H1 (cell line): Measurements from ENCODE around the gene LMTK2.

Source experiments
- CTCF ChIP-seq, 3 experiments: IDR thresholded peaks; 1 replicate in 2 of 3; 2 replicates in 1 of 3; pipeline versions ENCODE4 v1.5.1 to v1.6.1; 2011; ENCODE audit warnings: low read length in 3 of 3, mild to moderate bottlenecking in 3 of 3, inconsistent platforms in 2 of 3, low read depth in 1 of 3, moderate library complexity in 1 of 3; ENCODE audit not compliant: insufficient read depth in 1 of 3; ENCODE audit errors: control extremely low read depth in 1 of 3
- EP300 ChIP-seq, 2 experiments: IDR thresholded peaks; 1 replicate in 1 of 2; 2 replicates in 1 of 2; pipeline ENCODE4 v1.6.1; 2011 to 2012; ENCODE audit warnings: low read depth in 2 of 2, low read length in 2 of 2, mild to moderate bottlenecking in 2 of 2, borderline replicate concordance in 1 of 2, inconsistent platforms in 1 of 2, moderate library complexity in 1 of 2
- POLR2A ChIP-seq, 2 experiments: IDR thresholded peaks; 1 replicate in 1 of 2; 2 replicates in 1 of 2; pipeline ENCODE4 v1.6.1; 2011; ENCODE audit warnings: low read depth in 2 of 2, low read length in 2 of 2, mild to moderate bottlenecking in 2 of 2; ENCODE audit errors: control extremely low read depth in 1 of 2
- RAD21 ChIP-seq, 2 experiments: IDR thresholded peaks in 1 of 2; conservative IDR thresholded peaks in 1 of 2; 2 replicates each; pipeline ENCODE4 v1.6.1; 2011; ENCODE audit warnings: low read depth in 2 of 2, low read length in 2 of 2, improper control_type of control experiment in 1 of 2, inconsistent platforms in 1 of 2, mild to moderate bottlenecking in 1 of 2, moderate library complexity in 1 of 2

- TF ChIP-seq RAD21 (IDR thresholded peaks at IDR 0.05 in 1 of 2, conservative IDR thresholded peaks at IDR 0.05 in 1 of 2; ENCODE audit: low read depth in 2 of 2, low read length in 2 of 2) (no peak), CTCF (IDR thresholded peaks at IDR 0.05; ENCODE audit: control extremely low read depth in 1 of 3, insufficient read depth in 1 of 3, low read depth in 1 of 3, low read length in 3 of 3) (no peak), EP300 (IDR thresholded peaks at IDR 0.05; ENCODE audit: borderline replicate concordance in 1 of 2, low read depth in 2 of 2, low read length in 2 of 2) (no peak), POLR2A (IDR thresholded peaks at IDR 0.05; ENCODE audit: control extremely low read depth in 1 of 2, low read depth in 2 of 2, low read length in 2 of 2) (no peak)
Measured at GRCh38 chr7:98170966-98171365, 64.3 kb downstream of the LMTK2 start.
